ENCODE results near the gene PAQR4. TPM values are rescaled to one million over a fixed set of nuclear protein-coding genes. Genes with fewer than 3 reads are reported as not detected.
A peak's percentile ranks its signal among the peaks of the same experiment; 100 is the strongest.

PAQR4 gene
- total RNA-seq, 2 donors from 2014 or later: 2.5 to 5.4 TPM

DNA sequence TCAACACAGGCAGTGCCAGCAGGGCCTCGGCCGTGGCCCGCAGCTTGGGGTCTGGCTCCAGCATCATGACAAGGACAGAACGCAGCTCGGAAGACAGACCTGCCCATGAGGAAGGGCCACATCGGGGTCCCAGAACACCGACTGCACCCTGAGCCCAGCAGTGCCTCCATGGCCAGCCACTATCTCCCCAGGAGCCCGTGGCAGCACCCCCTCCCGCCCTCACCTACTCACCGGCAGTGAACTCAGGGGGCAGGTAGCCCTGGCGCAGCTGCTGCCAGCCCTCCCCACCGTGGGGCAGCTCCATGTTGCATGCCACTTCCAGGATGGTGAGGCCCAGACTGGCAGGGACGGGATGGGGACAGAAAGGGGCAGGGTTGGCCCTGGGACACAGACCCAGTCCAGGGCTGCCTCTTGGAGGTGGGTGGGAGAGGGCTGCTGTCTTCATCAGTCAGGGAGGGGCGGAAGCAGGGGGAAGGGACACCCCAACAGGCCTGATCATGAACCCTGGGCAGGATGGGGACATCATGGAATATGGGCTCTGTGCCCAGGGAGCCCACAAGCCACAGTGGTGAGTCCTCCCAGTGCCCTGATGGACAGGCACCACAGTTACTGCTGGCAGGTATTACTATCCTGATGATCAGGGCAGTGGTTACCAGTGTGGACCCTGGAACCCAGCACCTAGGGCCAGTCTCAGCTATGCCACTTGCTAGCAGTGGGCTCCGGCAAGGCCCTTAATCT lies 5.3 kb downstream of the PAQR4 start:
- intact Hi-C loops (cut with DNase I): no loop called here
- DNase-seq (ENCODE audit: low spot score): no peak

DNA sequence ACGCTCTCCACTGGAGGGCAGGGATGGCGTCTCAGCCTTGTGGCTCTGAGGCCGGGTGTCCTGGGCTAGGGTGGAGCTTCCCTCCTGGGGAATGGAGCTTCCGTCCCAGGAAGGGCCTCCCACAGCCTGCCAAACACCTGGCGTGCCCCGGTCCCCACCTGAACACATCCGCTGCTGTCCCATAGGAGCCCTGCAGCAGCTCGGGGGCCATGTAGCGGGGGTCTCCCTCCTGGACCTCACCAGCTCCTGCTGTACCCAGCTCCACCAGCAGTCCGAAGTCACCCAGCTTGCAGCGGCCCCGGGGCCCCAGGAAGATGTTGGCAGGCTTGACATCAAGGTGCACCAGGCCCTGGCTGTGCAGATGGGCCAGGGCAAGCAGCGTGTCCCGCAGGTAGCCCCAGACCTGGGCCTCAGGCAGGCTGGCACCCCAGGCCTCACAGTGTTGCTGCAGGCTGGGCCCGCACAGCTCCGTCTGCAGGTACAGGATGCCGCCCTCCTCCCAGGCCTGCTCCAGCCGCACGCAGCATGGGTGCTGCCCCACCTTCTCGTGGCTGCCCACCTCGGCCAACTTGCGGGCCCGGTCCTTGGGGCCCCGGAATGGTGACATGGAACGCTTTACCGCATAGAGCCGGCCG lies 6.1 kb downstream of the PAQR4 start:
- DNase-seq (ENCODE audit: low spot score): no peak
- intact Hi-C loops (cut with DNase I): no loop called here

DNA sequence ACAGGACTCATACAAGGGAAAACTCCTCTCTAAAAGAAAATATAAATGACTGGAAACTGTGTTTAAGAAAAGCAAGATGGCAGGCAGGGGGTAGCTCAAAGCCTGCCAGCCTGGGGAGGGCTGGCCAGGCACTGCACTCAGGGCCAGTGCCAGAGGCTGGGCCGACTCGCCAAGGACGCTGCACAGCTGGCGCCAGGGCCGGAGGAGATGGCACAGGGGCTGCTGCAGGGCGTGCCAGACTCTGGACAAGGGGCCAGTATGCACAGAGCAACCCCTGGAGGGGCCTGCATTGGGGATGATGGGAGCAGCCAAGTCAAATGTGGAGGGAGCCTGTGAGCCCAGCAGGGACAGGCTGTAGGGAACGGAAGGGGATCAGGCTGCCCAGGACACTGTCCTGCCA lies 7.1 kb downstream of the PAQR4 start:
- no peak for DNase-seq (ENCODE audit: low spot score)
- intact Hi-C loops (cut with DNase I): no loop called here

DNA sequence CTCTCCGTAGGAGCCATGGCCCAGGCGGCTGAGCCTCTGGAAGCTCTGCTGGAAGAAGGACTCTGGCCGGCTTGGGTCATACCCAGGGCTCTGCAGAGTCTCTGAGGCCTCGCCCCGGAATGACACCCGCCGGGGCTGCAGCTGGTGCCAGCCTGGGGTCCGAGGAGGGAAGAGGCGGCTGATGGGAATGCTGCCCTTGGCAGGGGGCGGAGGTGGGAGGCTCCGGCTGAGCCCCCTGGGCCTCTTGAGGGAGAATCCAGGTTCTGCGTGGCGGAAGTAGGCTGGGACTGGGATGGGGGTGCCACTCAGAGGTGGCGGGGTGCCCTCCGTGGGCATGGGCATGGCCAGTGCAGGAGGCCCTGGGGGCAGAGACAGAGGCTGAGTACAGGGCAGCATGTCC lies 7.5 kb downstream of the PAQR4 start:
- no peak for DNase-seq (ENCODE audit: low spot score)
- intact Hi-C loops (cut with DNase I): no loop called here

DNA sequence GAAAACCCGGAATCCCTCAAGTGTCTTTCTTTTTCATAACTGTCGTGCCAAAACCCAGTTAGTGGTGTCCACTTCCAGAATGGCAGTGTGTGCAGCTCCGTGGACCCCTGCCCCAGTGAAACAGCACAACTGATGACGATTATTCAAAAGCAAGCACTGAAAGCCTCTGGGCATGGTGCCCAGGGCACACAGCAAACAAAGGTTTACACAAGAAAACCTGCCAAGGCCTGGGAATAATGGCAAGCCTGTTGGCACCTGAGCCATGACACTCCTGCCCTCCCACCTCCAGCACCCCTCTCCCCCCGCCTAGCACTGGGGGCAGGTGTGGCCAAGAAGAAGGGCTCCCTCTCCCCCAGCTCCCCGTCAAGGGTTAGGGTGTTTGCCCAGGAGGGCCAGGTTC lies 8.3 kb downstream of the PAQR4 start:
- DNase-seq (ENCODE audit: low spot score): no peak

DNA sequence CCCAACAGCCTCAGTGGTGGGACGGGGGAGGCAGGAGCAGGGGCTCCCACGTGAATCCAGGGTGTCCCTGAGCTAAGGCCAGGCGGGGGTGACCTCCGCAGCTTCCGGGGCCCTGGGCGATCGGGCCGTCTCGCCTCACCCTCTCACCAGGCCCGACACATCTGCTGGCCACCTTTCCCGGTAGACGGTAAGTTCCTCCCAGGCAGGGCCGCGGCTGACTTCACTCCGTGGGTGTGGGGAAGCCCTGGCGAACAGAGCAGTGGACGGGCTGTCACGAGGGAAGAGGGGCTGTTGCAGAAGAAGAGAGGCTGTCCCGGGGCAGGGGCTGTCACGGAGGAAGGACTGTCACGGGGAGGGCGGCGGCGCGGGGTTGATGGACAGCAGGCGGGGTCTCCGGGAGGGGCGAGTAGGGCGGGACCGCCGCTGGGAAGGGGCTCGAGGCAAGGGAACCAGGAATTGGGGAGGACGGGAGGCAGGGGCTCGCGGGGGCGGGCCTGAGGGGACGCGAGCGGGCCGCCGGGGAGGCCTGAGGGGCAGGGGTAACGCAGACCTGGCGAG lies 10.6 kb downstream of the PAQR4 start:
- intact Hi-C loops (cut with DNase I): no loop called here
- no peak for DNase-seq (ENCODE audit: low spot score)

More for the DNA sequence above, 8.3 kb downstream of the PAQR4 start:
- intact Hi-C loops (cut with DNase I): no loop called here

DNA sequence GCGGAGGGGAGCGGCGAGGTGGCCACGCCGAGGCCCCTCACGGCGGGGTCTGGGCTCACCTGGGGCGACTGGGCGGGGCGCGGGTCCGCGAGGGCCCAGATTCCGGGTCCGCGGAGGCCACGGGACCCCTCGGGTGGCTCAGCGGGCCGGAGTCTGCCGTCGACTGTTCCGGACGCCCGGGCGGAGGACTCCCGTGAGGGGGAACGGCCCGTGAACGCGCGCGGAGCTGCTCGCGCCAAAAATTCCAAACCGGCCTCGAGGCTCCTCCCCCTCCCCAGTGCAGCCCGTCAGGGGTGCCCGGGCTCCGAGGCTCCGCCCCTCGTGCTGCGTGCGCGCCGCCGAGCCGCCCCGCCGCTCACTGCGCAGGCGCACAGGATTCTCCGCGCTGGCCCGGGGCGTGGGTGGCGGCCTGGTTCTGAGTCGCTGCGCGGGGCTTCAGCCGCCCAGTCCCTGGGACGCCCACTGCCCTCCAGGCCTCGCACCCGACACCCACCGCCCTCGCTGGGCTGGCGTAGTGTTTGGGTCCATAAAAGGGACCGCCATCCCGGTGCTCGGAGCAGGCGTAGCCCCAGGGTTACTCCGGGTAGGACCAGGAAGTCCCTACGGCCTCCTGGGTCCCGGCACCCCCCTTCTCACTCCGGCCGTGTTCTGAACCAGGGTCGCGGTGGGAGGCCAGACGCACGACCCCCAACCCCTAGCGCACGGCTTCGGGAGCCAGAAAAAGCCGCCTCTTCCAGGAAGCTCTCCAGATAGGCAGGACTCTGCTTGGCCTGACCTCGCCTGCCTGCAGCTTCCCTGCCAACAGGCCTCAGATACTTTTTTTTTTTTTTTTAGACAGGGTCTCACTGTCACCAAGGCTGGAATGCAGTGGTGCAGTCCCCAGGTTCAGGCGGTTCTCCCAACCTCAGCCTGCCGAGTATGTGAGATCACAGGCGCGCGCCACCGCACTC lies 11.4 kb downstream of the PAQR4 start, which contains the start of gene PKMYT1:
PKMYT1 (minus strand) TSS at position 220 of the 950 bp plus-strand sequence. CDS start 789 bp downstream, outside the sequence.
- intact Hi-C loops (cut with DNase I): no loop called here
- DNase-seq (ENCODE audit: low spot score): peak; percentile 97

DNA sequence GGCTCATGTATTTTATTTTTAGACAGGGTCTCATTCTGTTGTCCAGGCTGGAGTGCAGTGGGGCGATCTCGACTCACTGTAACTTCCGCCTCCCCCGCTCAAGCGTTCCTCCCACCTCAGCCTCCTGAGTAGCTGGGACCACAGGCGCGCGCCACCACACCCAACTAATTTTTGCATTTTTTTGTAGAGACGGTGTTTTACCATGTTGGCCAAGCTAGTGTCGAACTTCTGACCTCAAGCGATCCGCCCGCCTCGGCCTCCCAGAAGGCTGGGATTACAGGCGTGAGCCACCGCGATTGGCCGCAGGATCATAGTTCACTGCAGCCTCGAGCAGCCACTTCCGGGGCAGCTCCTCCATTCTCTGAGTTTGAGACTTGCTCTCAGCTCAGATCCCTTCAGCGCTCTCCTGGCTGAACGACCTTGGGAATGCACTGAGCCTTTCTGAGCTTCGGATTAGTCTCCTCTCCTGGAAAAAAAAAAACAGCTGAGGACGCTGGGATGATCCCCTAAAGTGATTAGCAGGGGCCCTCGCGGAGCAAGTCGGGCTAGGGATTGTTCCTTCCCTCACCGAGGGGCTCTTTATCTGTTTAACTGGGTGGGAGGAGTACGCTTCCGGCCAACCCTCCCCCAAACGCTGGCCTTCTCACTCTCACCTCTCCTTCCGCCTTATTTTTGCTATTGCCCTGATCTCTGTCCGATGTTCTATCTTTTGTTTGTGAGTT lies 12.2 kb downstream of the PAQR4 start:
- DNase-seq (ENCODE audit: low spot score): no peak
- intact Hi-C loops (cut with DNase I): no loop called here

DNA sequence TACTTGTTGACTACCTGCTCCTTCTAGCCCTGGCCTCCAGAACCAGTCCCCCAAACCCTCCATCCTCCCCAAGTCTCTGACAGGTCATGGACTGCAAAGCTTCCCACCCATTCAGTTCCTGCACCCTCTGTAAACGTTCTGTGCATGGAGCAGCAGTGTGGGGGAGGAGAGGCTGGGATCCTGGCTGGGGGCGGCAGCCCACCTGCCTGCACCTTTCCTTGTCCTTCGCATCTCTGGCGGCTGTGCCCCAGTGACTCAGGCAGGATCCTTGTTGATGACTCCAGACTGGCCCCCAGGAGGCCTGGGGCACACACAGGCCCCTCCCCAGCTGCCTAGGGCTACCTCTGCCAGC lies 12.7 kb downstream of the PAQR4 start:
- DNase-seq (ENCODE audit: low spot score): no peak
- intact Hi-C loops (cut with DNase I): loop anchor here in 1 of 2 donors (2.0 kb wide), 1 partner anchor 39 kb away; no protein-coding TSS in a partner anchor

DNA sequence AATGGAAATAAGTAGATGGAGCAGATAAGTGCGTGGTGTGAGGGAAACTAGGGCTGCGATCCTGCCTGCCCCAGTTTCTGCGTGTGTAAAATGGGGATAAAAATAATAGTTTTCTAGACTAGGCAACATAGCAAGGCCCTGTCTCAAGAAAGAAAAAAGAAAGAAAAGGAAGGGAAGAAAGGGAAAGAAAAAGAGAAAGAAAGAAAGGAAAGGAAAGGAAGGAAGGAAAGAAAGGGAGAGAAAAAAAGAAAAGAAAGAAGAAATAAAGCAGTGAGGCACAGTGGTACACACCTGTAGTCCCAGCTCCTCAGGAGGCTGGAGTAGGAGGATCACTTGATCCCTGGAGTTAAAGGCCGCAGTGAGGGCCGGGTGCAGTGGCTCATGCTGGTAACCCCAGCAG lies 13.3 kb downstream of the PAQR4 start:
- intact Hi-C loops (cut with DNase I): loop anchor here in 1 of 2 donors (2.0 kb wide), 1 partner anchor 40 kb away; no protein-coding TSS in a partner anchor
- DNase-seq (ENCODE audit: low spot score): no peak

DNA sequence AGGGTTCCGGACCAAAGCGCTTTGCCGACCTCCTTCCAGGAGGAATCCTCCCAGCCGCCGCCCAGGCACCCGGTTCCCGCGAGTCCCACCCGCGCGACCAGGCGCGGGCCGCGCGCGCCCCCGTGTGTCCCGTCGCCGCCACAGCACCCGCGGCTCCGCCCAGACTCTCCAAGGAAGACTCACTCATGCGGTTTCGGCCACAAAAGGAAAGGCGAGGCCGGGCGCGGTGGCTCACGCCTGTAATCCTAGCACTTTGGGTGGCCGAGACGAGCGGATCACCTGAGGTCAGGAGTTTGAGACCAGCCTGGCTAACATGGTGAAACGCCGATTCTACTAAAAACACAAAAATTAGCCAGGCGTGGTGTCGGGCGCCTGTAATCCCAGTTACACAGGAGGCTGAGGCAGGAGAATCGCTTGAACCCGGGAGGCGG lies 14.6 kb downstream of the PAQR4 start:
- intact Hi-C loops (cut with DNase I): loop anchor here in 1 of 2 donors (2.0 kb wide), 1 partner anchor 41 kb away; no protein-coding TSS in a partner anchor

DNA sequence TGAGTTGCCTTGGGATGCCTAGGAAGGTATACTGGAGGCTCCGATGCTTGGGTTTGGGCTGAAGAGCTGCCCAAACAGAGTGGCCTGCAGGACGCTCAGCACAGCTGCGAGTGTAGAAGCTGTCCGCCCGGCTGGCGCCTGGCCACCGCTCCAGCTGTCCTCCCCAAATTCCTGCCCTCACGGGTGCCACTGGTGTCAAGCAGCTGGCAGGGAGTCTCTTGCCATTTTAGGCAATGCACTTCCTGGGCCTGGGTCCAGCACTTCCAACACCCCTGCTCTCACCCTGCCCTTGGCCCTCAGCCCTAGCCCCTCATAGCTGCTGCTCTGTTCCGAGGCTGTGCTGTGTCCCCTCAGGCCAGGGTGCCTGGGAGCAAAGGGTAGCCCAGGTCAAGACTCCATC lies 16.3 kb downstream of the PAQR4 start:
- DNase-seq (ENCODE audit: low spot score): no peak
- intact Hi-C loops (cut with DNase I): no loop called here

More for the DNA sequence above, 14.6 kb downstream of the PAQR4 start:
- DNase-seq (ENCODE audit: low spot score): peak; percentile 94

DNA sequence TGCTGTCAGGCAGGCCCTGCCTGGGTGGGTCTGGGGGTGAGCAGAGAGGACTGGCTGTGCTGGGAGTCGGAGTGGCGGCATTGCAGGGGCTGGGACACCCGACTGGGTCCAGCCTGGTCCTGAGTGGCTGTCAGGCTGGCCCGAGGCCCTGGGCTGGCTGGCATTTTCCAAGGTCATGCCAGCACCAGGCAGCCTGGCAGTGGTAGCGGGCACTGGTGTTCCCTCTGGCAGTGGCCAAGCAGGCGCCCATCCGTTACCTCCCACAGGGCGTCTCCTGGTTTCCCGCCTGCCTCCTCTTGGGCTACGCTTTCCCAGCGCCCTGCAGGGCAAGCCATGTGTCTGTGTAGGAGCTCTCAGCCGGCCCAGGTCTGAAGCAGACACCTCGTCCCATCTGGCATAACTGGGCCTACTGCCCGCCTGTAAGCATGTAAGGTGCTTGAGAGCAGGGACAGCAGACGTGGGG lies 16.8 kb downstream of the PAQR4 start:
- intact Hi-C loops (cut with DNase I): no loop called here
- DNase-seq (ENCODE audit: low spot score): no peak

DNA sequence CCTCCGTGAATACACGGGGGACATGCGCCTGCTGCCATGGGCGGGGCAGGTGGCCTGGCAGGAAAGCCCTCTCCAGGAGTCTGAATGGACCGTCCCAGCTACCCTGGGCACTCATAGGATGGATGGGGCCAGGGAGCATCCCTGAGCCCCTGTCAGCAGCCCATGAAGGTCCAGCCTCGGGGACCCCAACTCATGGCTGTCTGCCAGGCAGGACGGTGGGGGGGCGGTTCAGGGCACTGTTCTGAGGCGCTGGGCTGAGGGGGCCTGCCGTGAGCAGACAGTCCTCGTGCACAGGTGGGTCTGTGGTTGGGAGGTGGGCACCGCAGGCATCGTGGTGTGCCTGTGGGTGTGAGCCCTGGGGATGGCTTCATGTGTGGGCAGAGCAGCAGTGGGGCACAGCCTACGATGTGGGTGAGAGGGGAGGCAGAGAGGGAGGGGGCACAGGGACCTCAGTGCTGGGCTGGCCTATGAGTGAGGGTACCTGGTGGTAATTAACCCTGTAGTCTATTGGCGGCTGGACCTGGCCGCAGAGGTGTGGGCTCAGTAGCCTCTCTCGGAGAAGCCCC lies 17.6 kb downstream of the PAQR4 start:
- DNase-seq (ENCODE audit: low spot score): no peak
- intact Hi-C loops (cut with DNase I): no loop called here

DNA sequence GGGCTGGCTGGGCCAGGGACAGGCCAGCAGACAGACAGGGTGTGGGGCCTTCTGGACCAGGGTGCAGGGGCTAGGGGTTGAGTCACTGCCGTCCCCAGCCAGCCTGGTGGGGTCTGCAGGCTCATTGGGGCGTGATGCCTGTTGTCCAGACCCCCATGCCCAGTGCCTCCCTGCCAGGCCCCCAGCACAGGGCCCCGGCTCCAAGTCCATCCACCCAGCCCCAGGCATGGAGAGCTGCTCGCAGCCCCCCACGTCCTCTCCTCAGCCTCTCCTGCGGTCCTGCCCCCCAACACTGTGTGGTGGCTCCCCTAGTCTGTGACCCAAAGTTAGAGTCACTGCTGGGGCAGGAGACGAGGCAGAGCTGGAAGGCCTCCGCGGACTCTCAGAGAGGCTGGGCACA lies 18.1 kb downstream of the PAQR4 start:
- intact Hi-C loops (cut with DNase I): no loop called here
- DNase-seq (ENCODE audit: low spot score): no peak

DNA sequence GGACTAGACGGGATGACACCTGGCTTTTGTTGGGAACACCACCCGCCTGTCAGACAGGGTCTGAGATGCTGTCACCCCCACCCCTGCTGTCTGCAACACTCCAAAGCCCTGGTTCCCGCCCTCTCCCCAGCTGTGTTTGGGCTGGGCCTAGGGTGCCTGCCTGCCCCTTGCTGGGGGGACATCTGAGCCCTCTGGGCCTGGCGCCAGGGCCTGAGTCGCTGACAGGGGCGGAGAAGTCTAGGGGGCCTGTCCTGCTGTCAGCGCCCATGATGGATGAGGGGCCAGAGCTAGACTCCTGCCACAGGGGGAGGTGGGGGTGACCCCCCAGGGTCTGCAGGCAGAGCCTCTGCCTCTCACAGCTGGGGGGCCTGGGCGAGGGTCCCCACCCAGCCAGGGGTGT lies 18.7 kb downstream of the PAQR4 start:
- no peak for DNase-seq (ENCODE audit: low spot score)
- intact Hi-C loops (cut with DNase I): no loop called here

DNA sequence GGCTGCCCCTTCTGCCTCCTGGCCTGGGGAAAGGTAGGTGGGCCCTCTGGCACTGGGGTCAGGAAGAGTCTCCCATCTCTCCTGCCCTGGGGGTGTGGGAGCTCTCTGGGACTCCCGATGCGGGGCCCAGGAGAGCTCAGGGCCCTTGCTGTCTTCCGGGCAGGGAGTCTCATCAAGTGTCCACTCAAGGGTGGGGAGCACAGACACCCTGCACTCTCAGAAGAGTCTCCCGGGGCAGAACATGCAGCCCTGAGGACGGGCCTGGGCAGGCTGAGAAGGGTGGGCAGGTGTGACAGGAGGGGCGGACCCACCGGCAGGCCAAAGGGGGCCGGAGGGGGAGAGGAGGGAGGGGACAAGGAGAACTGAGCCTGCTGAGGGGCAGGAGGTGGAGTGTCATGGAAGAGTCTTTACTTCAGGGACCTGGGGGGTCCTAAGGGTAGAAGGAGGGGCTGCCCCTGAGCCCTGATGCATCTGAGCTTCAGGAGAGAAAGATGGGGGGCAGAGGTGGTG lies 19.5 kb downstream of the PAQR4 start:
- intact Hi-C loops (cut with DNase I): no loop called here
- no peak for DNase-seq (ENCODE audit: low spot score)

DNA sequence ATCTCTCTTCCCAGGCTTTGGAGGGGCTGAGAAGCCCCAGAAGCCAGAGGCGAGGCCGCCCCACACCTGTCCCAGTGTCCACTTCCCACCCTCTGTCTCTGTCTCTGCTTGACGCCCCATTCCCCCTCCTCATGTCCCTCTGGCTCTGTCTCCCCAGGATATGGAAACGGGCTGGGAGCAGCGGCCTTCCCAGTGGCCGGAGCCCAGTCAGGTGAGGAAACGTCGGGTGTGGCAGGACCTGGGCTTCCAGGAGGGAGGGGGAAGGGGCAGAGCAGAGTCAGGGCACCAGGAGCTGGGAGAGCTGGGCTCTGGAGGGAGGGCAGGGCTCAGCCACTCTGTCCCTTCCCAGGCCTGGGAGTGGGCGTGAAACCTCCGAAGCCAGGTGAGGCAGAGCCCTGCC lies 21.7 kb downstream of the PAQR4 start:
- no peak for DNase-seq (ENCODE audit: low spot score)
- intact Hi-C loops (cut with DNase I): no loop called here
